HT1080 (cell line): ENCODE data around the gene PFDN2. TPM values are rescaled to one million over a fixed set of nuclear protein-coding genes. Genes with fewer than 3 reads are reported as not detected.

Experiments
- DNase-seq: peaks from one replicate; pipeline ENCODE4 v3.0.0-alpha.2; 2015; ENCODE audit warnings: low read depth
- polyA plus RNA-seq, 2 experiments: library from polyadenylated mRNA; depleted of rRNA; stranded (reverse); fragments of >200 nt; gene quantifications; 2 replicates each; pipeline ENCODE4 v1.2.3, GENCODE V29; 2015
- total RNA-seq: library from RNA; depleted of rRNA; stranded (reverse); fragments of >200 nt; shearing (Covaris generic); gene quantifications from 2 replicates; pipeline ENCODE4 v1.2.3, GENCODE V29; 2014; rRNA removed

PFDN2 gene, protein sequence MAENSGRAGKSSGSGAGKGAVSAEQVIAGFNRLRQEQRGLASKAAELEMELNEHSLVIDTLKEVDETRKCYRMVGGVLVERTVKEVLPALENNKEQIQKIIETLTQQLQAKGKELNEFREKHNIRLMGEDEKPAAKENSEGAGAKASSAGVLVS
- total RNA-seq = 124 and 137 TPM in 2 replicates
- 357 and 390 TPM in 2 replicates for polyA plus RNA-seq (2015; cell fraction: cytosol; rRNA removed)
- polyA plus RNA-seq (2015; cell fraction: nucleus; rRNA removed) = 103 and 124 TPM in 2 replicates

DNA sequence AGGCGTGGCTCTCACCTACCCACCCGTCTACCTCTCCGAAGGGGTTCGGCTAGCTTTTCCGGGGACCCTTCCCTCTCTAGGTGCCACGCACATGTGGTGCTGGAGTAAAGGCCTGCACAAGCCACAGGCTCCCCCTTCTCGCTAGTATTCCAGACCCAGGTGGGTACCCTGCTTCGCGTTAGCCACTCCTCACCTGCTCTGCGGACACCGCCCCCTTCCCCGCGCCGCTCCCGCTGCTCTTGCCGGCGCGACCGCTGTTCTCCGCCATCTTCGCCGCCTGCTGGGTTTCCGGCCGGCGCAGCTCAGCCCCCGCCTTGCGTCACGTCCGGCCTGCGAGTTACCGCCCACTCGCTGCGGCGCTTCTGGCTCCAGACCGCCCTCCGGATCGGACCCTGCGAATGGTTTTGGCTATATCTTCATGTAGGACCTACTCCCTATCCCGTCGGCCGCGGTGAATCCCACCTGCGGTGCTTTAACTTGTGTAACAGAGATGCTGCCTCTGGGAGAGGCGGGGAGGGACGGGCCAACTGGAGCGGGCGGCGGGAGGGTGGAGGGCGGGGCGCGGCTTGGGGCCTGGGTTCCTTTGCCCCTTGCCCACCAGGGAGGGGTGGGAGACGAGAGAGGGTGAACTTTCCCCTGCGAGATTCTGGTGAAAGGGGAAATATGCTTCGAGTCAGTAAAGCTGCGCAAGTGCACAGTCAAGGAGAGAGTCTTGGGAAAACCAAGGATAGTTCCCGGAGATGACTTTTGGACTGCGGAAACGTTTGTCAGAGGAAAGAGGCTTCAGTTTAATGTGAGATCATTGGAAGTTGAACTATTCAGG lies at the start of gene PFDN2, which contains the start of gene NIT1:
Gene PFDN2 (minus strand): TSS at position 279 of the 823 bp plus-strand sequence. CDS start 11 bp downstream, at position 268.
Gene NIT1 (plus strand): TSS at position 347 of the 823 bp plus-strand sequence. CDS start 72 bp downstream, at position 419.
- DNase-seq = peak; percentile 84

DNA sequence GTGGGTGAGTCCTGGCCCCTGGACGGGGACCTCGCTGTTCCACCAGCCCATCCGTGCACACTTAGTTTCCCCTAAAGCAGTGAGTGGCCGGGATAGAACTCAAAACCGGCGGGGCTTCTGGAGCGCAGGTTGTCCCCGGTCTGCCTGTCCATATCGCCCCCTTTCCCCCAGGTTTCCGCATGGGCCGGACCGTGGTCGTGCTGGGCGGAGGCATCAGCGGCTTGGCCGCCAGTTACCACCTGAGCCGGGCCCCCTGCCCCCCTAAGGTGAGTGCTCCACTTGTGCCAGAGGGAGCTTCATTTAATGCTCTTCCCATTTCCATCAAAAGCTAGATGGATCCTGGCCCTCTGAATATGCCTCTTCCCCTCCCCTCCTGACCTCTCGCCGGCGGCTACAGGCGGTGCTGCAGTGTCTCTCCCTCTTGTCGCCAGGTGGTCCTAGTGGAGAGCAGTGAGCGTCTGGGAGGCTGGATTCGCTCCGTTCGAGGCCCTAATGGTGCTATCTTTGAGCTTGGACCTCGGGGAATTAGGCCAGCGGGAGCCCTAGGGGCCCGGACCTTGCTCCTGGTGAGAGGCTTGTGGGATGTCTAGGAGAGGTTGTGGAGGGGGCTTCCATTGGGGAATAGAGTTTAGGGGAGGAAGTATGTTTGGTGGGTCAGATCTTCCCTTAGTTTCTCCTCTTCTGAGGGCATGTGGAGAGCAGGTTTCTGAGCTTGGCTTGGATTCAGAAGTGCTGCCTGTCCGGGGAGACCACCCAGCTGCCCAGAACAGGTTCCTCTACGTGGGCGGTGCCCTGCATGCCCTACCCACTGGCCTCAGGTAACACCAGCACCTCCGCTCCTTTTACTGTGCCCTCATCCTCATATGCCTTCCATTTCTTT lies 49.1 kb upstream of the PFDN2 start:
- DNase-seq = no peak

DNA sequence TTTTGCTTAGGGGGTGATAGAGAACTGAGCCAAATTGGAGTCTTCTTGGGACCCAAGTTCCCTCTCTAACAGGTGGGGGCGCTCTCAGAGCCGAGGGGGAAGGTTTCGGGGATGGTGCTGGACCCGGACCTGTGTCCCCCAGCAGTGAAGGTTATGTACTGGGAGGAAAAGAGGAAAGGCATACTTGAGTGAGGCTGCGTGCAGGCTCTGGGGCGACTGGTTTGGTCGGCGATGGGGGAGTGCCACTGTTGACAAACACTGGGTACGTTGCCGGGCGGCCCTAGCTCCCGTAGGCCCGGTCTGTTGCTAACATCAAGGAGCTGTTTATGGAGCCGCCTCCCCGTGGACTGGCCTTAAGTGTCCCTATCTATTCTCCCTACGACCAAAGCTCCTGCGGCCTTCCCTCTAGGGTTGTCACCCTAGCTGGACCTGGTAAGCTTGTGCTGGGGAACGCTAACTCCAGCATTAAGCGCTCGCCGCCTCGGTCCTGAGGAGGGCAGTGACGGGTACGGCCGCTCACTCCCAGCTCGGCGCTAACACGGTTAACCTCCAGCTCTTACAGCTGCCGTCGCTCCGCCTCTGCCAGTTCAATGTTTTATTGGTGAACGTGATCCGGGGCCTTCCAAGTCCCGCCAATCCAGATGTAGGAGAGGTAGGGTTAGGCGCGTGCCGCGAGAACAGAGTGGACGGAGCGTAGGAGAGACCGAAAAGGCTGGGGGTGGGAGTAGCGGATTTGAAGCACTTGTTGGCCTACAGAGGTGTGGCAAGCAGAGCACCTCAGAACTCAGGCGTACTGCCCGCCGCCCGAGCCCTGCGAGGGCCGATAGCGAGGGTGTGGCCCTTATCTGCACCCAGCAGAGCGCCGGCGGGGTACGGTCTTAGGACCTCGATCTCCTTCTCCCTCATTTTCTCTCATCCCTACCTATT lies 48.2 kb upstream of the PFDN2 start, which contains the start of gene PPOX:
Gene PPOX (plus strand): TSS at position 685 of the 927 bp plus-strand sequence. CDS start 422 bp downstream, outside the sequence.
- peak; percentile 98 for DNase-seq

DNA sequence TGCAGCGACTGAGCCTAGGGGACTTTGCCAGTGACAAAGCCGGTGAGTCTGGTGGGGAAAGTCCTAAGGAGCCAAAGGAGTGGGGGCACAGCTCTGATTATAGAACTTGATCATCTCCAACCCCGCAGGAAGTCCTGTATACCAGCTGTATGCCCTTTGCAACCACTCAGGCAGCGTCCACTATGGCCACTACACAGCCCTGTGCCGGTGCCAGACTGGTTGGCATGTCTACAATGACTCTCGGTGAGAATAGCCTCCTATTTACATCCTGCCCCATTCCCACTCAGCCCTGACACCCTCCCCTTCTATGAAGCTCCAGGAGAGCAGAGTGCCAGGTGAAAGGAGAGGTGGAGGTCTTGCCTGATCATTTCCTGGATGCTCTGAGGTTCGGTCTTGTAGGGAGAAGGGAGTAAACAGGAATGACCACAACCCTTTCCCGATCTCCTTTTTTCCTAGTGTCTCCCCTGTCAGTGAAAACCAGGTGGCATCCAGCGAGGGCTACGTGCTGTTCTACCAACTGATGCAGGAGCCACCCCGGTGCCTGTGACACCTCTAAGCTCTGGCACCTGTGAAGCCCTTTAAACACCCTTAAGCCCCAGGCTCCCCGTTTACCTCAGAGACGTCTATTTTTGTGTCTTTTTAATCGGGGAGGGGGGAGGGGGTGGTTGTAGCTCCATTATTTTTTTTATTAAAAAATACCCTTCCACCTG lies 47.2 kb upstream of the PFDN2 start:
- DNase-seq = no peak

DNA sequence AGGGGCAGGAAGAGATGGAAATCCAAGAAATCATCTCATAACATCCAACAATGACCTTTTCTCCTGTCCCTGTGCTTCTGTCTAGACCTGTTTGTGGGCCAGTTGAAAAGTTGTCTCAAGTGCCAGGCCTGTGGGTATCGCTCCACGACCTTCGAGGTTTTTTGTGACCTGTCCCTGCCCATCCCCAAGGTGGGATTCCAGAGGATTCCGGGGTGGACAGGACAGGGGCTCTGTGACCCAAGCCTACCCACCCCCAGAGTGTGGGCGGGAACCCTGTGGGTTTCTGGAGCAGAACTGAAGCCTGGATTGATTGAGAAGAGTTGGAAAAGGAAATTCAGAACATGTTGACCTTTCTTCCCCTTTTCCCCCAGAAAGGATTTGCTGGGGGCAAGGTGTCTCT lies 46.0 kb upstream of the PFDN2 start:
- DNase-seq = no peak

DNA sequence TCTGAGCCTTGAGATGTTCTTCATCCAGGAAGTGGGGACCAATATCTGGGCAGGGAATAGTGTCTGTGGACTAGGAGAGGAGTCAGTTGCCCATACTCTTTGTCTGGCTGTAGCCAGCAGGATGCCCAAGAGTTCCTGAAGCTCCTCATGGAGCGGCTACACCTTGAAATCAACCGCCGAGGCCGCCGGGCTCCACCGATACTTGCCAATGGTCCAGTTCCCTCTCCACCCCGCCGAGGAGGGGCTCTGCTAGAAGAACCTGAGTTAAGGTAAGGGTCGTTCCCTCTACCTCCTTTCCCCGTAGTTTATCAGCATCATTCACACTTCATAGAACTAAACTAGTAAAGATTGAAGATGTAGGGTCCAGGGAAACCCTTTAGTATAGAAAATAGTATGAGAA lies 45.0 kb upstream of the PFDN2 start:
- no peak for DNase-seq

DNA sequence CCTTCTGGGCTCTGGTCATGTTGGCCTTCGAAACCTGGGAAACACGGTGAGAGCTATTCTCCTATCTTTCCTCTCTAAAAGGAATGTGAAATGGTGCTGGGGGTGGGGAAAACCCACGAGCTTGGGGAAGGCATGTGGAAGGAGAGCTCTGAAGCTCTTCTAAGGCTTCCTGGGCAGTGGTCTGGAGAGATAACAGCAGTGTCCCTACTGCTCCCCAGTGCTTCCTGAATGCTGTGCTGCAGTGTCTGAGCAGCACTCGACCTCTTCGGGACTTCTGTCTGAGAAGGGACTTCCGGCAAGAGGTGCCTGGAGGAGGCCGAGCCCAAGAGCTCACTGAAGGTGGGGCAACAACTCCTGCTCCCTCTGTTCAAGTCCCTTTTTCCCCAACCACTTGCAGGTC lies 44.2 kb upstream of the PFDN2 start:
- no peak for DNase-seq

DNA sequence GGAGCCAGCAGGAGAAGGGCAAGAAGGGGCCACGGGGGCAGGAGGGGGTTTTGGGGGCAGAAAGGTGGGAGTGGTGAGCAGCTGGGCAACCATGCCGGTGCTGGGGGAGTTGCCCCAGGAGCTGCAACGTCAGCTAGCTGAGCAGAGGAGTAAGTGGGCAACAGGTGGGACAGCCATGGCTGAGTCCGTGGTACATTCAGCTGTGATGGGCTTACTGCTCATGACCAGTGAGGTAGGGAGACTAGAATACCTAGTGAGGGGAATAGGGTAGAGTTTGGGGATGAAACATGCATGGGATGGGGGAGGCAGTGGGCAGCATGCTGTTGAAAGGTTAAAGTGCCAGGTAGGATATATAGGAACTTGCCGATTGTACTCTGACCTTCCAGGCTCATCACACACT lies 43.8 kb upstream of the PFDN2 start:
- DNase-seq = no peak

DNA sequence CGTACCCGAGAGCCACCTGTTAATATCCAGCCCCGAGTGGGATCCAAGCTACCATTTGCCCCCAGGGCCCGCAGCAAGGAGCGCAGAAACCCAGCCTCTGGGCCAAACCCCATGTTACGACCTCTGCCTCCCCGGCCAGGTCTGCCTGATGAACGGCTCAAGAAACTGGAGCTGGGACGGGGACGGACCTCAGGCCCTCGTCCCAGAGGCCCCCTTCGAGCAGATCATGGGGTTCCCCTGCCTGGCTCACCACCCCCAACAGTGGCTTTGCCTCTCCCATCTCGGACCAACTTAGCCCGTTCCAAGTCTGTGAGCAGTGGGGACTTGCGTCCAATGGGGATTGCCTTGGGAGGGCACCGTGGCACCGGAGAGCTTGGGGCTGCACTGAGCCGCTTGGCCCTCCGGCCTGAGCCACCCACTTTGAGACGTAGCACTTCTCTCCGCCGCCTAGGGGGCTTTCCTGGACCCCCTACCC lies 42.9 kb upstream of the PFDN2 start:
- no peak for DNase-seq

DNA sequence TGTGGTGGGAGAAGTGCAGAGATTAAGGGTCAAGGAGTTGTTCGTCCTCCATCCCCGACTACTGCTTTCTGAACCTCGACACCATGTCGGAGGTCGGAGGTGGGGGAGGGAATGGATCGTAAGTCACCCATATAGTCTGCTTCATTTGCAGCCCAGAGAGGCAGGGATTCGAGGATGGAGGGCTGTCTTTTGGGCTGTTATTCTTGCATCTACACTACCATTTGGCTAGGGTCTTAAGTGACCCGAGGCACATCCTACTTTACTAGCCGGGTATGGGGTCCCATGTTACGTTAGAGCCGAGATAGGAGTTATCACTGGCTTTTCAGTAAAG lies 42.0 kb upstream of the PFDN2 start:
- DNase-seq = no peak

DNA sequence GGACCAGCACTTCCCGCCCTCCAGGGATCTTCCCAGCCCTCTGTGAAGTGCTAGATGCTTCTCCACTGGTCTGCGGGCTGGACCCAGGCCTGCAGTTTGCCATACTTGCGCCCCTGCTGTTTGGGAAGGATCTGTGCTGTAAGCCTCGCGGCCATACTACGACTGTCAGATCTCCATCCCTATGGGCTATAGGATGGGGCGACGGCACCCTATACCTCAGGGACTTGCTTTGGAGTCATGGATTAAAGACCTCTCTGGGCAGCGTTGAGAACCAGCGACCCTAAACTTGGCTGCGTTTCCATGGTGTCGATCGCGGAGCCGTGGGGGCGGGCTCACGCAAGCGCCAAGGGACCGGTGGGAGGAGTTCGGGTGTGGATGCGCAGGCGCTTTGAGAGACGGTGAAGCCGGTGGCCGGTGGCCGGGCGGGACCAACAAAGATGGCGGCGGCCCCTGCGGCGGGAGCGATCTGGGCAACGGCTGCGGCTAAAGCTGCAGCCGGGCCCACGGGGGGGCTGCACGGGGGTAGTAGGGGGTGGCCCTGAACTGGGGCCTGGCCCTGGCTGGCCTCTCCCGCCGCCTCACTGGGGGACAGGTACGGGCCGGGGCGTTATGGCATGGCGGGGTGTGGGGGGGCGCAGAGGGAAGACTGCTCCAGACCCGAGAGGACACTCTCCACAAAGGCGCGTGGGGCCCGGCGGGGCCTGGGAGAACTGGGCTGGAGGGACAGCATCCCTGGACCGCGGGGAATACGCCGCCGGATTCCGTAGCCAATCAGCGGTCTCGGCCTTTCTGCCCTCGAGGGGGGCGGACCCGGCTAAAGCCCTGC lies 41.5 kb upstream of the PFDN2 start, which contains the start of gene USP21:
Gene USP21 (plus strand): TSS at position 414 of the 826 bp plus-strand sequence. CDS start 1,141 bp downstream, outside the sequence.
- DNase-seq = peak; percentile 78

DNA sequence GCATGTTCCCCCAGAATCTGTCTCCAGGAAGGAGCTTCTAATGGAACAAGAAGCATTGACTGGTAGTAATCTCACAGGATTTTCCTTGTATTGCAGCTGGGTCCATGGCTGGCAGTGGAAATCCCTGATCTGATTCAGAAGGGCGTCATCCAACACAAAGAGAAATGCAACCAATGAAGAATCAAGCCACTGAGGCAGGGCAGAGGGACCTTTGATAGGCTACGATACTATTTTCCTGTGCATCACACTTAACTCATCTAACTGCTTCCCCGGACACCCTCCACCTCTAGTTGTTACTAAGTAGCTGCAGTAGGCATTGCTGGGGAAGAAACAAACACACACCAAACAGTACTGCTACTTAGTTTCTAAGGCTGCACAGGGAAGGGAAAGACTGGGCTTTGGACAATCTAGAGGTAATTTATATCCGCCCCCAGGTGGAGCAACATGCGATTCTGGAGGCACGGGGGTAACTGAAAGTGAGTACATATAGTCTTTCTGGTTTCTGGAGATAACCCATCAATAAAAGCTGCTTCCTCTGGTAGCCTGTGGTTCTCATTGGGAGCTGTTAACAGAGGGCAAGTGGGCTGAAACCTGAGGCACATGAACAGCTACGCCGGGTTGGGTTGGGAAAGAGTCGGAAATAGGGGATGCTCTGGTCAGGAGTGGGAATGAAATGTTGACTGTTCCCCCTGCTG lies 40.6 kb upstream of the PFDN2 start:
- no peak for DNase-seq

DNA sequence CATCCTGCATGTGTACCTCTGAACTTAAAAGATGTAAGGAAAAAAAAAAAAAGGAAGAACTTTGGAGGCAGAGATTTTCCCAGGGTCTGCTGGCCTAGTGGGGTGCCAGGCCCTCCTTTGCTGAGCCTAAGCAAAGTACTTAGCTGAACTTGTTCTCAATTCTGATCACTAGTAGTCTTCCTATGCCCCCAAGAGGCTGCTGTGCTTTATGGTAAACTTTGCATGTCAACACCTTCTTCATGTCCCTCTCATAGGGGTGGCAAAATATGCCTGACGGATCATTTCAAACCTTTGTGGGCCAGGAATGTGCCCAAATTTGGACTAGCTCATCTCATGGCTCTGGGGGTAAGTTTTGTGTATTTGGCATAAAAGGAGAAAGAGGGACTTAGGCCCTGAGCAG lies 40.0 kb upstream of the PFDN2 start:
- DNase-seq = no peak

DNA sequence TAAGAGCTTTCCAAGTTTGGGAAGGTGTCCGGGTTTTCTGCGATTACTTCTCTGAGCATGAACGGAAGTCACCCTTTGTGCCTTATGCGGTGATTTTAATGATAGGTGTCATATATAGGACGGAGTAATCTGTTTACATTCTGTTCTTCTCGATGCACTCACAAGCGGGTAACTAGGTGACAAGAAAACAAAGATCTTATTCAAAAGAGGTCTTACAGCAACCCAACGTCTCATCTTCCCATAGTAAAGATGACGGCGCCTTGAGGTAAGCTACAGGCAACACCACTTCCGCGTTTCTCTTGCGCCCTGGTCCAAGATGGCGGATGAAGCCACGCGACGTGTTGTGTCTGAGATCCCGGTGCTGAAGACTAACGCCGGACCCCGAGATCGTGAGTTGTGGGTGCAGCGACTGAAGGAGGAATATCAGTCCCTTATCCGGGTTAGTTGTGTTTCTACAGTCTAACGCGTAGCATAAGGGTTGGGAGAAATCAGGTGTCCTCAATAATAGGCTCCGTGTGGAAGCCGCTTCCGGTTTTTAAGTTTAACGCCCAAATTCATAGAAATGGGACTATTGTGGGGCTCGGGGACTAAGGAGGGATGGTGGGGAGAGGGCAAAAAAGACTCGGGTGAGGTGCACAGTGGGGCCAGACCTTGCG lies 36.0 kb upstream of the PFDN2 start, which contains the start of gene UFC1:
Gene UFC1 (plus strand): TSS at position 297 of the 656 bp plus-strand sequence. CDS start 20 bp downstream, at position 317.
- peak; percentile 86 for DNase-seq

DNA sequence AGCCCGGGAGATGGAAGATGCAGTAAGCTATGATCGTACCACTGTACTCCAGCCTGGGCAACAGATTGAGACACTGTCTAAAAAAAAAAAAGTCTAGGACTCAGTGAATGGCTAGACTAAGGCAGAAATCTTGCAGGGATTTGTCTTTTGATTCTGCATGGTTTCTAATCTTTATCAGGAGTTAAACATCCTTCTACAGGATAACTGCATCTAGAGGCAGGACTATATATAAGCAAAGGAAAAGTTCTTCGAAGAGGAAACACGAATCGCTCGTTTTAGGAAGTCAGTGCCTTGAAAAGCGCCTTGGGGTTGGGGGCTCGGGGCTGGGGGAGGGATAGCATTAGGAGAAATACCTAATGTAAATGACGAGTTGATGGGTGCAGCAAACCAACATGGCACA lies 35.3 kb upstream of the PFDN2 start:
- DNase-seq = no peak

DNA sequence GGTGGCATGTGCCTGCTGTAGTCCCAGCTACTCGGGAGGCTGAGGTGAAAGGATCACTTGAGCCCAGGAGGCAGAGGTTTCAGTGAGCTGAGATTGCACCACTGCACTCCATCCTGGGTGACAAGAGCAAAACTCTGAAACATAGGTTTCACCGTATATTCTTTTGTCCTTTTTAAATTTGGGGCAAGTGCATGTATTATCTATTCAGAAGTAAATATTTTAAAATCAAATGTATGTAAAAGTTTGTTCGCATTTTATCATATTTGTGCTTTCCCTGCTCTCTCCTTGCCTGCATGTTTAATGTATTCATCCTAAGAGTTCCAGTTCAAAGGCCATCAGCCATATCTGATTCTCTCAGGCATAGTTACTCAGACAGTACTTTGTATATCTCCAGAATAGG lies 28.0 kb upstream of the PFDN2 start:
- DNase-seq = no peak

DNA sequence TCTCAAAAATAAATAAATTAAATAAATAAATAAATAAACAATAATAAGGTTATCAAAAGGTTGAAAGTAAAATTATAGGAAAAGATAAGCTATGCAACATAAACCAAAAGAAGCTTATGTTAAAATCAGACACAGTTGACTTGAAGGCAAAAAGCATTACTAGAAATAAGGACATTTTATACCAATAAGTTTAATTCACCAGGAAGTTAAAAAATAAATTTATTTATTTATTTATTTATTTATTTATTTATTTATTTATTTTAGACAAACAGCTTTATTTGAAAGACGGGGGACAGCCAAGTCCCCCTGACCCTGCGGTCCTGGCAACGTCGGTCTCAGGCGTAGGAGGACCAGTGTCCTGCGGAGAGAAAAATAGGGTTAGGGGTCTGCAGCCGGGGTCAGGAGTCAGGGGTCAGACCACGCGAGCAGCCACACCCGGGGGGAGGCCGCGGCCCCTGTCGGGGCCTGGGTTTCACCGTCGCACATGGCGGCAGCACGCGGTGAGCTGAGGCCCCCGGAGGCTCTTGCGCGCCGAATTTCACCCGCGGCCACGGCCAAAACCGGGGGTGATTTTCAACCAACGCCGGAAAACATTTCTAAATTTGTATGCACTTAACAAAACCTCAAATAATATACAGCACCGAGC lies 23.0 kb upstream of the PFDN2 start:
- DNase-seq = no peak
